Measurements from ENCODE around the gene LRRIQ4.

The LRRIQ4 gene

DNA sequence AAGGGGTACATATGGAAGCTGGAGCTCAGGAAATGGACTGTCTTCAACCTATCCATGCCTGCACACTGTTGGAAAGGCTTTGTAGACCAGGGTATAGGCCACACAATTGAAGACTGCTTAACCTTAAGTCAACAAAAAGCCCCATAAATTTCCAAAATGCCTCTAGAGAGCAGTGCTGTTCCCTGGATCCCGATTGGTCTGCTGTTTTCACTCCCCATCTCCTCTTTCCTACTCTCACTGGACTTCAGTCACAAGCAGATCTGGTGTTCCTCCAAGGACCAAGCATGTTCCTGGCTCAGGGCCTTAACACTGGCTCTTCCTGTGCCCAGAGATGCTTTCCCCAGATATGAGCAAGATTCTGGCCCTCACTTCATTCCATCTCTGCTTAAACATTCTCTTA is 22.9 kb downstream of the LRRIQ4 start:
- ATAC-seq (ENCODE audit: insufficient read depth, low read depth): no peak
- no peaks in the 10 kb centered on the region for H3K36me3 ChIP-seq (ENCODE audit: insufficient read depth, low read length)
- no peak overlapping the region for H3K27ac ChIP-seq (ENCODE audit: low read length)
- DNase-seq: no peak
- no peaks in the 10 kb centered on the region for H3K9me3 ChIP-seq (ENCODE audit: insufficient read depth, low read length, severe bottlenecking)
- H2AFZ ChIP-seq (ENCODE audit: low read depth, low read length): no peak overlapping the region
- H3K79me2 ChIP-seq (ENCODE audit: insufficient read depth, low read length): no peaks in the 10 kb centered on the region
- no peak overlapping the region for H3K9ac ChIP-seq (ENCODE audit: low read depth, low read length)
- no peaks in the 10 kb centered on the region for H3K4me1 ChIP-seq (ENCODE audit: insufficient read depth, low read length)
- TF ChIP-seq, protein P1, sequence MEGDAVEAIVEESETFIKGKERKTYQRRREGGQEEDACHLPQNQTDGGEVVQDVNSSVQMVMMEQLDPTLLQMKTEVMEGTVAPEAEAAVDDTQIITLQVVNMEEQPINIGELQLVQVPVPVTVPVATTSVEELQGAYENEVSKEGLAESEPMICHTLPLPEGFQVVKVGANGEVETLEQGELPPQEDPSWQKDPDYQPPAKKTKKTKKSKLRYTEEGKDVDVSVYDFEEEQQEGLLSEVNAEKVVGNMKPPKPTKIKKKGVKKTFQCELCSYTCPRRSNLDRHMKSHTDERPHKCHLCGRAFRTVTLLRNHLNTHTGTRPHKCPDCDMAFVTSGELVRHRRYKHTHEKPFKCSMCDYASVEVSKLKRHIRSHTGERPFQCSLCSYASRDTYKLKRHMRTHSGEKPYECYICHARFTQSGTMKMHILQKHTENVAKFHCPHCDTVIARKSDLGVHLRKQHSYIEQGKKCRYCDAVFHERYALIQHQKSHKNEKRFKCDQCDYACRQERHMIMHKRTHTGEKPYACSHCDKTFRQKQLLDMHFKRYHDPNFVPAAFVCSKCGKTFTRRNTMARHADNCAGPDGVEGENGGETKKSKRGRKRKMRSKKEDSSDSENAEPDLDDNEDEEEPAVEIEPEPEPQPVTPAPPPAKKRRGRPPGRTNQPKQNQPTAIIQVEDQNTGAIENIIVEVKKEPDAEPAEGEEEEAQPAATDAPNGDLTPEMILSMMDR (IDR thresholded peaks at IDR 0.05; ENCODE audit: borderline replicate concordance, extremely low read depth, low read length, poor library complexity, severe bottlenecking): no peak
- no peak for TF ChIP-seq EZH2 (IDR thresholded peaks at IDR 0.05; ENCODE audit: borderline replicate concordance, low read depth, low read length, severe bottlenecking)
- H3K4me2 ChIP-seq (ENCODE audit: insufficient read depth, low read length): no peak overlapping the region
- no peaks in the 10 kb centered on the region for H4K20me1 ChIP-seq (ENCODE audit: insufficient read depth, low read length)
- no peak overlapping the region for H3K4me3 ChIP-seq (ENCODE audit: low read depth in 1 of 2, low read length in 2 of 2)
- peaks cover 11% of the 10 kb centered on the region for H3K27me3 ChIP-seq (ENCODE audit: insufficient read depth, low read length, poor library complexity)

DNA sequence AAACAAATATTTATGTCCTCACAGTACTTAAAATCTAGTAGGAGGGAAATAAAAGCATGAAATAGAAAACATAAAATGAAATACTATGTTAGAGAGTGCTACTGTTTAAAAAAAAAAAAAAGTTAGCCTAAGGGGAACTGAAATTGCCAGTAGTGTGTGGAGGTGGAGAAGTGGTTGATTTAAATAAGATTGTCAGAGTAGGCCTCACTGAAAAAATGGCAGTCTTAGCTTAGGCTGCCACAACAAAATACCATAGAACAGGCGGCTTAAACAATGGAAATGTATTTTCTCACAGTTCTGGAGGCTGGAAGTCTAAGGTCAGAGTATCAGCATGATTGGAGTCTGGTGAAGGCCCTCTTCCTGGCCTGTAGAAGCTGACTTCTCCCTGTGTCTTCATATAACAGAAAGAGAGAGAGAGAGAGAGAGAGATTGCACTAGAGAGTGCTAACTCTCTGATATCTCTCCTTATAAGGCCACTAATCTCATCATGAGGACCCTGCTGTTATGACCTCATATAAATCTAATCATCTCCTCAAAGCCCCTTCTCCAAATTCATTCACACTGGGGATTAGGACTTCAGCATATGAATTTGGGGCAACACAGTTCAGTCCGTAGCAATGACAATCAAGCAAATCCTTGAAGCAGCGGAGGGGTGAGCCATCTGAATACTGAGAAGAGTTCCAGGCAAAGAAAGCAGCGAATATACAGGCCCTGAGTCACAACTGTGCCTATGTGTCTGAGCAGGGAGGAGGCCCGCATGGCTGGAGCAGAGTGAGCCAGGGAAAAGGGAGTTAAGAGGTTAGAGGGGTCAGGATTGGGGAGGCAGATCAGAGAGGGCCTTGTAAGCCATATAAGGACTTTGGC is 23.6 kb downstream of the LRRIQ4 start:
- no peak overlapping the region; the same call in 1 of the 2 replicates for H2AFZ ChIP-seq (ENCODE audit: low read depth, low read length)
- no peak overlapping the region for H3K27ac ChIP-seq (ENCODE audit: low read length)
- ATAC-seq (ENCODE audit: insufficient read depth, low read depth) (no peak), DNase-seq (no peak)
- no peak overlapping the region for H3K4me2 ChIP-seq (ENCODE audit: insufficient read depth, low read length)
- no peak for TF ChIP-seq EZH2 (IDR thresholded peaks at IDR 0.05; ENCODE audit: borderline replicate concordance, low read depth, low read length, severe bottlenecking)
- TF ChIP-seq, protein P1 (IDR thresholded peaks at IDR 0.05; ENCODE audit: borderline replicate concordance, extremely low read depth, low read length, poor library complexity, severe bottlenecking): no peak
- no peaks in the 10 kb centered on the region for H3K9me3 ChIP-seq (ENCODE audit: insufficient read depth, low read length, severe bottlenecking)
- H3K27me3 ChIP-seq (ENCODE audit: insufficient read depth, low read length, poor library complexity): peaks cover 11% of the 10 kb centered on the region
- H3K4me3 ChIP-seq (ENCODE audit: low read depth in 1 of 2, low read length in 2 of 2): no peak overlapping the region
- H3K9ac ChIP-seq (ENCODE audit: low read depth, low read length): no peak overlapping the region
- H3K4me1 ChIP-seq (ENCODE audit: insufficient read depth, low read length): no peaks in the 10 kb centered on the region
- H3K79me2 ChIP-seq (ENCODE audit: insufficient read depth, low read length): no peaks in the 10 kb centered on the region
- H3K36me3 ChIP-seq (ENCODE audit: insufficient read depth, low read length): no peaks in the 10 kb centered on the region
- H4K20me1 ChIP-seq (ENCODE audit: insufficient read depth, low read length): no peaks in the 10 kb centered on the region

DNA sequence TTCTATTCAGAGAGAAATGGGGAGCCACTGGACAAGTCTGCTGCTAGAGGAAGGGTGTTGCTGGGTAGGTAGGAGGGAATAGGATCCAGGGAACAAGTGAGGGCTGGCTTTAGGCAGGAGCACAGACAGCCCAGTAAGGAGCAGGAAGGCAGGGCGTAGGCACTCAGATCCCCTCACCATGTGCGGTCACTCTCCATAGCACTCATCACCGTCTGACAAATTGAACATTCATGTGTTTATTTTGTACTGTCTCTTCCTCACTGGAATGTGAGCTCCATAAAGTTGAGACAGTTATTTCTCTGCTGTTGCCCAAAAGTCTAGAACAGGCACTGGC is 24.2 kb downstream of the LRRIQ4 start:
- Histone ChIP-seq H3K4me2 (ENCODE audit: insufficient read depth, low read length) (no peak overlapping the region), H3K4me3 (ENCODE audit: low read depth in 1 of 2, low read length in 2 of 2) (no peak overlapping the region), H4K20me1 (ENCODE audit: insufficient read depth, low read length) (no peaks in the 10 kb centered on the region), H3K9ac (ENCODE audit: low read depth, low read length) (no peak overlapping the region), H3K27ac (ENCODE audit: low read length) (no peak overlapping the region), H3K79me2 (ENCODE audit: insufficient read depth, low read length) (no peaks in the 10 kb centered on the region), H3K9me3 (ENCODE audit: insufficient read depth, low read length, severe bottlenecking) (no peaks in the 10 kb centered on the region), H2AFZ (ENCODE audit: low read depth, low read length) (no peak overlapping the region; the same call in 1 of the 2 replicates), H3K4me1 (ENCODE audit: insufficient read depth, low read length) (no peaks in the 10 kb centered on the region), H3K27me3 (ENCODE audit: insufficient read depth, low read length, poor library complexity) (peaks cover 11% of the 10 kb centered on the region), H3K36me3 (ENCODE audit: insufficient read depth, low read length) (no peaks in the 10 kb centered on the region)
- DNase-seq (no peak), ATAC-seq (ENCODE audit: insufficient read depth, low read depth) (no peak)
- no peak for TF ChIP-seq EZH2 (IDR thresholded peaks at IDR 0.05; ENCODE audit: borderline replicate concordance, low read depth, low read length, severe bottlenecking)
- TF ChIP-seq, protein P1 (IDR thresholded peaks at IDR 0.05; ENCODE audit: borderline replicate concordance, extremely low read depth, low read length, poor library complexity, severe bottlenecking): no peak

All from DND-41 (cell line).